ENCODE data around the gene RAB11FIP4.

RAB11FIP4 gene

DNA sequence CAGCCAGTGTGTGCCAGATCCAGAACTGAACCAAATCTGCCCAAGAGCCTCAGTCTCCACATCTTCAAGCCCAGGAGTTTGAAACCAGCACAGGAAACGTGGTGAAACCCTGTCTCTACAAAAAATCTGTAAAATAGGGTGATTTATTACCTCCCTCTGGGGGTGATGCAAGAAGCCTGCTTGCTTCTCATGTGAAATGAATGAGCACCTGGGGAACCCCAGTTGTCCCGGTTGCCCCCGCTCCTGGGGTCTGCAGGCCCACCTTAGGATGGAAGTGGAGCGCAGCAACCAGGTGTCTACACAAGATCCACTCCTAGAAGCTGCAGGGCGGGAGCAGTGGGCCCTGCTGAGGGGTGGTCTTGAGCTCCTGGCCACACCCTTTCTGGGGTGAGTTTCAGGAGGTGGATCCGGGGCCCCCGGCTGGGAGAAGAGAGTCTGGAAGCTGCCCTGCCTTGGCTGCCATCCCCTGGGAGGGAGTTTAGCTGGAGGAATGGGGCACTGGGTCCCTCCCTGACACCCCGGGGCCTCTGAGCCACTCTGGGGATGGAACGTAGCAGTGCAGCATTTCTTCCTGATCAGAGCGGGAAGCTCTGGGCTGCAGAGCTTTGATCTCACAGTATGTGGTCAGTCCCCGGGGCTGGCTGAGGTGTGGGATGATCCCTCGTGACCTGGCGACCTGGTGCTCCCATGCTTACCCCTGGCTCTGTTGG is 117.8 kb downstream of the RAB11FIP4 start:
- no peak for DNase-seq

DNA sequence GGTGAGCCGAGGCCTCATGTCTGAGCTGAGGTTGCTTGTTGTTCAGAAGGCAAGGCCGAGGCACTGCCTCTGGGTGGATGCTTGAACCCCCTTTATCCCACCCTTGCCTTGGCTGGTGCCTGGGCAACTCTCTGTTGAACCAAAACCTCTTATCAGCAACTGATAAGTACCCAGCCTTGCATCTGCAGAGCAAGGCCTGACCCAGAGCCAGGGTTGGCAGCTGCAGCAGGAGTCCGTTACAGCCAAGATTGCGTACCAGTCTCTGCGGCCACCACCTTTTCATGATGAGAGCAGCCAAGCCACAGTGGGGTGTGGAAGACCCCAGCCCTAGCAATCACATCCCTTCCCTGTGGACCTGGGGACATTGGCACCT is 118.3 kb downstream of the RAB11FIP4 start:
- no peak for DNase-seq

DNA sequence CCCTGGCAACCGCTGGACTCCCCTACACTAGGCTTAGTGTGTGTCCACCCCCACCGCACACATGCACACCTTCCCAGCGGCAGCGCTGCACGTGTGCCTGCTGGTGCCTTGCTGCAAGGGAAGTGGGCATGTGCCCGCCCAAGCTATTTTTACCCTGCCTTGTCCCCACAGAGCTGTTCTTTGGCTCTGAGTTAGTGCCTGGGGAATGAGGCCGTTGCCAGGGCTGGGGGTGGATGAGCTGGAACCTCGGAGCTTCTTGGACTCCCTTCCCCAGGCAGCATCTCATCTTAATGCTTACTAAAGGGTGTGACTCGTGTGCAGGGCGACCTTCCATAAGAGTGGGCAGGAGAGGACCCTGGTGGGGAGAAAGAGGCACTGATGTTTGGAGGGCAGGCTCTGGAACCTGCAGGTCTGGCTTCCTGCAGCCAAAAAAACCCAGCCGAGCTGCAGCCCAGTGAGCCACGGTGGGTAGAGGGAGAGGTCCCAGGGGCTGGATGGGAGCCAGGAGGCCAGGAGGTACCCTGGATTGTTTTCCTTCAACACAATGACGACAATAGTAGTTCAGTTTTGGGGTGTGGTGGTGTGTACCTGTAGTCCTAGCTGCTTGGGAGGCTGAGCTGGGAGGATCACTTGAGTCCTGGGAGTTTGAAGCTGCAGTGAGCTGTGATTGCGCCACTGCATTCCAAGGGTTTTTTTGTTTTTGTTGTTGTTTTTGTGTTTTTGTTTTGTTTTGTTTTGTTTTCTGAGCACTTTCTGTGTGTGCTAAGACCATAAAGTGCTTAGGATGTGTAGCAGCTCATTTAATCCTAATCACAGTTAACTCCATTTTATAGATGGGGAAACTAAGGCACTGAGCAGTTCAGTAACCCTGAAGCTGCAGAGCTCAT is 119.1 kb downstream of the RAB11FIP4 start:
- DNase-seq: no peak

DNA sequence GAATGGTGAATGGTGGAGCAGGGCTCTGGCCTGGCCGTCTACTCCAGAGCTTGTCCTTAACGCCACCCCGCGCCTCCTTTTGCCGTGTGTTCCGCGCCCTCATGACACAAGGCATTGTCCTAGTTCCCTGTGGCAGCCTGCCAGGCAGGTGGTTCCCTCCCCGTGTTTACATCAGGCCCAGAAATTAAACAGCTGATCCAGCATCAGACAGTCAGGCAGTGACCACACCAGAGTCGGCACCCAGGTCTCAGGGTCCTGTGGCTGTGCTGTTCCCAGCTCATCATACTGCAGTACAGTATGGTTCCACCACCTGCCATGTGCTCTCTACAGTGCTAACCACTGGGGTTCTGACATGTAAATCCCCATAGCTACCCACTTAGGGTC is 119.7 kb downstream of the RAB11FIP4 start:
- DNase-seq: no peak

DNA sequence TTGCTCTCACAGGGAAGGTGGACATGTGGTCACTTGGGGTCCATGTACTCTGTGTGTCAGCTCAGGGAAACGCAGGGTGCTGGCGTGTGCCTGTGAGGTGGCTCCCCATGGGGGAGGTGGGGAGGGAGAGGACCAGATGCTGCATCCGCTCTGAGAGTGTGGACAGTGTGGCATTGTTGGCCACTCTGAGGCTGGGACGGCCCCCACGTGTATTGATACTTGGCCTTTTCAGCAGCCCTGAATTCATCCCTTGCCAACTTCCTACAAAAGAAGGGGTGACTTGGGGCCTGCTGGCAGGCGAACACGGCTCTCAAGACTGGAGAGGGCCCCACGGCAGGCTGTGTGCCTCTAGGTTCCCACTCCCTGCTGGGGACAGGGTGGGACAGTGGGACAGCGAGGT is 120.1 kb downstream of the RAB11FIP4 start:
- DNase-seq: no peak

DNA sequence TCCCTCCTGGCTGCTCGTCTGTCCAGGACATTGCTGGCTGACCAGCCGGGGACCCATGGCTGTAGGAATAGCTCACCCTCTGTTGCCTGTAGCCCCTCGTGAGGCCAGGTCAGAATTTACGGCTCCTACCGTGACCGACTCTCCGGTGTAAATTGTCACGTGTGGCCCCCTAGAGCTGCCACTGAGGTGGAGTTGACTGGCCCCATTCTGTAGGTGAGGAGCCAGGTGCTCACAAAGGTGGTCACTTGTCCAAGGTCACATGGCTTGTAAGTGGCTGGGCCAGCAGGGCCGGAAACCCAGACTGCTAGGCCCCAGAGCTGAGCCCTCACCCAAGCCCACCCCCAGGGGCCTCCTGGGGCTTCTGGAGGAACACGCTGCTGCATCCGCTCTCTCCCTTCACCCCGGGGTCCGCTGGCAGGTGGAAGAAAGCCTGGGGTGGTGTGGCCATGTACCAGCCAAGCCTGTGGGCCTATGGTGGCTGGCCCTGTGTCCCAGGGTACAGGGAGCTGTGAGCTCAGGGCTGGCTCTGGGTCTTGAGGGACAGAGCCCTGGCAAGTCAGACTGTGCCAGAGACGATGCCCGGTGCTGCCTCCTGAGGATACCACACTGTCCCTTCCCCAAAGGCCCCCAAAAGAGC is 120.7 kb downstream of the RAB11FIP4 start:
- no peak for DNase-seq

DNA sequence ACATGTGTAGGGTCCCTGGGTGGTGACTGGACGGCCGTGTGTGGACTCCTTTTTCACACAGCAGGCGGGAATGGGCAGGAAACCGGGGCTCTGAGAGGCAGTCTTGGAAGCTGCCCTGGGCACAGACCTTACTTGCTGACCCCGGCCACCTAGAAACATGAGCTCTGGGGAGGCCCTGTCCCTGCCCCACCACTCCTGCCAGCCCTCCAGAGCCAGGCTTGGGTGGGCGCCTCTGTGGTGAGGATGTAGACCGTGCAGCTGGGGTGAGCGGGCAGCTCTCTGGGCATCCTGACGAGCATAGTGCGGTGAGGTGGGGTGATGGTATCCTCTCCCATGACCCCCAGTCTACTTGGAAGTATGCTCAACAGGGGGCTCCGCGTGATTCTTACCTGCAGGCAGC is 121.3 kb downstream of the RAB11FIP4 start:
- DNase-seq: no peak

DNA sequence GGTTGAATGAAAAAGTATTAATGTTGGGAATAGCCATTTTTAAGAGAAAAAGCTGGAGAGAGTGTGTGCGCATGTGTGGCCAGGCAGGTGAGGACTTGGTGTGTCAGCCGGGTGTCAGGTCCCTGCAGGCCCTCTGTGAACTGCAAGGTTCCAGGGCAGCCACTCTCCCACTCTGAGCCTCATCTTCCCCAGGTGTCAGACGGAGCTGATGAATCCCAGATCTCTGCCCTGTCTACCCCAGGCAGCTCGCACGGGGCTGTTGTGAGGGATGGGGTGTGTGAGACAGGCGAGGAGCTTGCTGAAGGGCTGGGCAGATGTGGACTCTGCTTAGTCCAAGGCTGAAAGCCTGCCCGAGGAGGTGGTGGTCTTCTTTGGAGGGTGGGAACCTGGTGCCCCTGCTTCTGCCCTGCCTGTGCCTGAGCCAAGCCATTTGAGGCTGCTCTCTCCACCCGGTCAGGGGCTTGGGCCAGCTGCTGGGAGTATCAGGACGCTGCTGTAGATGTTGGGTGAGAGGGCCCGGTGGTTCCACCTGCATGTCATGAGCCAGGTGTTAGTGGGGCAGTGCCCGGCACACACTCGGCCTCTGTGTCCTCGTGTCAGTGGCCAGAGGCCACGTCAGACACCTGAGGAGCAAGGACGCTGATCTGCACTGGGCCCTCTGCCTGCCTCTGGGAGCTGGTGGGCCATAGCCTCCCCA is 122.4 kb downstream of the RAB11FIP4 start:
- no peak for DNase-seq

DNA sequence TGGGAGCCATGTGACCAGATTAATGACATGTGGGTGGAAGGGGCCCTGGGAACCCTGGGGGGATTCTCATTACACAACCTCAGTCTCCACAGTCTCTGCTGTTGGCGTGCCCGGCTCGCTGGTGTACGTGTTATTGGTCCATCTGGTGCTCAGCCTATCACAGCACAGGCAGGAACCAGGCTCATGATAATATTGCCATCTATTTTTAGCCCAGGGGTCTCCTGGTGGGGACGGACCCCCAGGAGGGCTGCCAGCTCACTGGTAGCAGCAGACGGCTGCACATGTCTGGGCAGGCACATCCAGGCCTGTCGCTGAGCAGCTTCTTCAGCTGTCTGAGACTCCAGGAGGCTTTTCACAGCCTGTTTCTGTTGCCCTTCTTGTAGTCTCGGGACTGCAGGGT is 123.8 kb downstream of the RAB11FIP4 start:
- DNase-seq: no peak

DNA sequence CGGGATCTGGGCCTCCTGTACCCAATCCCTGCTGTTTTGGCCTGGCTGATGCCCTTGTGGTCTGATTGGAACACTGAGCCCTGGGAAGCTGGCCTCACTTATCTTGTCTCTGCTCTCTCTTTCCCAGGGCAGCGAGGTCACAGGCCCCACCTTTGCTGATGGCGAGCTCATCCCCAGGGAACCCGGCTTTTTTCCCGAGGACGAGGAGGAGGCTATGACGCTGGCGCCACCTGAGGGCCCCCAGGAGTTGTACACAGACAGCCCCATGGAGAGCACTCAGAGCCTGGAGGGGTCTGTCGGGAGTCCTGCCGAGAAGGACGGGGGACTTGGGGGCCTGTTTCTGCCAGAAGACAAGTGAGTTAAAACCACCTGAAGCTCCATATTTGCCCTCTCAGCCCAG is 126.0 kb downstream of the RAB11FIP4 start:
- DNase-seq: no peak

DNA sequence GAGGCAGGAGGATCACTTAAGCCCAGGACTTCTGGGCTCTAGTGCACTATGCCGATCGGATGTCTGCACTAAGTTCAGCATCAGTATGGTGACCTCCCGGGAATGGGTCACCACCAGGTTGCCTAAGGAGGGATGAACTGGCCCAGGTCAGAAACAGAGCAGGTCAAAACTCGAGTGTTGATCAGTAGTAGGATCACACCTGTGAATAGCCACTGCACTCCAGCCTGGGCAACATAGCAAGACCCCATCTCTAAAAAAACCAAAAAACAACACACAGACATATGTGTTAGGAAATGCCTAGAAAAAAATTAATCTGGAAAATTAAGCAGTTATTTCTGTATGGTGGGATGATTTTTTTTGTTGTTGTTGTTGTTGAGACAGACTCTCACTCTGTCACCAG is 127.0 kb downstream of the RAB11FIP4 start:
- DNase-seq: no peak

DNA sequence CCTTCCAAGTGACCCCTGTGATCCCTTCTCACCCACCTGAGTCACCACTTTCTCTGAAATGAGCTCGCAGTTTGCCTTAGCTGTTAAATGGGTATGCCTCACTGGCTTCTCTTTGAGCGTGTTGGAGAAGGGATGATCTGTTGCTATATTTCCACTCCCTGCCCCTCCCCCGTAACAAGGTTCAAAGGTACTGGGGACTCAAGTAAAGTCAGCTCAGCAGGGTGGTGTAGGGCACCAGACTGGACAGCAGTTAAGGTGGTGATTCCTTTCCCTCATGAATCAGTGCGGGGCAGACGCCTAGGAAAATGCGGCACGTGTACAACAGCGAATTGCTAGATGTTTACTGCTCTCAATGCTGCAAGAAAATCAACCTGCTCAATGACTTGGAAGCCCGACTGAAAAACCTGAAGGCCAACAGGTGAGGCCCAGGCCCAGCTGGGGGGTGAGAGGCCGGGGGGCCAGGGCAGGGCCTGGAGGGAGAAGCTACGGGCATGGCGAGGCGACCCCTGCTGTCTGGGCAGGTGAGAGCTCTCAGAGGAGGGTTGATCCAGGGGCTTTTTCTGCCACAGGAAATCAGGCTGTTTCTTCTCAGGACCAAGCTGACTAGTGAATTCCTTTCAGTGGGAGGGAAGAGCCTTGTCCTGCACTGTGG is 130.3 kb downstream of the RAB11FIP4 start:
- DNase-seq: no peak

DNA sequence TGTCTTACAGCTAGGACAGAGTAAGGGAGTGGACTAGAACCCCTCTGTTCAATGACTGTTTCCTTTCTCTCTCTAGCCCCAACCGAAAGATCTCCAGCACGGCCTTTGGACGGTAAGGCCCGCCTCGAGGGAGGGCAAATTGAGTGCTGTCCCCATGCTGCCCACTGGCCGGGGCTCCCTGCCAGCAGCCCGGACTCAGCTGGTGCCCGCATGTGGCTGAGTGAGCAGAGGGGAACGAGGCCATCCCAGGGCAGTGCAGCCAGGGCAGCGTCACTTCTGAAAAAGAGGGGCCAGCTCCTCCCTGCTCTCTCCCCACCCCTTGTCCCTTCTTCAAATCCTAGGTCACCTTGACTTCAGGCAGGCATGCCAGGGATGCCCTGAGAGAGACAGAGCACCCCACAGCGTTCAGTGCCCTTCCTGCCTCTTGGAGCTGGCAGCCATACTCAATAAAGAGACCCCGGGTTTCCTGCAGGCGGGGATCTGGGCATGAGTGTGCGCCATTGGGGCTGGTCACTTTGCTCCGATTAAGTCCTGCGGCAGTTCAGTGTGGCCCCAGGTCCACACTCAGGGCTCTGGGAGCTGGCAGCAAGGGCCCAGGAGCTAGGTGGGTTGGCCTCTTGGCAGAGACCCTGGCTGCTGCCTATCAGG is 130.9 kb downstream of the RAB11FIP4 start:
- DNase-seq: no peak

DNA sequence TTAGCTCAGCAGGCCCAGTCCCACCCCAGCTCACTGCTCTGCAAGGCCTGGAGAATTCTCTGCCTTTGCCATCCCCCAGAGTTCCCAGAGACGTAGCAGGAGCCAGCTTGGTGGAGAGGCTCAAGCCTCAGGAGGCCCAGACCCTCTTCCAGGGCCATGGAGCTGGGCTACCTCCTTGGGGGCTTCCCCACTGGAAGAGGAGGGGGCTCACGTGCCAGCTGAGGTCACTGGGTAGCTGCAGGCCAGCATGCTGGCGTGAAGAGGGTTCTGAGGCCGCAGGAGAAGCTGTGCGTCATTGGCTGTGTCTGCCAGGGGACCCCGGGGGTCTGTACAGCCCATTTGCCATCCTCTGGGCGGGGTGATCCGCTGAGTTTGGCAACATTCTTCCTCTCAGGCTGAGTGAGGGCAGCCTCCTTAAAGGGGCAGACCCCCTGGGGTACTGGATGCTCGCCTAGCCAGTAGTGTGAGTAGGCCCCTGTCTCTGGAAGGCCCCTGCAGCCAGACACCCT is 131.6 kb downstream of the RAB11FIP4 start:
- DNase-seq: no peak

DNA sequence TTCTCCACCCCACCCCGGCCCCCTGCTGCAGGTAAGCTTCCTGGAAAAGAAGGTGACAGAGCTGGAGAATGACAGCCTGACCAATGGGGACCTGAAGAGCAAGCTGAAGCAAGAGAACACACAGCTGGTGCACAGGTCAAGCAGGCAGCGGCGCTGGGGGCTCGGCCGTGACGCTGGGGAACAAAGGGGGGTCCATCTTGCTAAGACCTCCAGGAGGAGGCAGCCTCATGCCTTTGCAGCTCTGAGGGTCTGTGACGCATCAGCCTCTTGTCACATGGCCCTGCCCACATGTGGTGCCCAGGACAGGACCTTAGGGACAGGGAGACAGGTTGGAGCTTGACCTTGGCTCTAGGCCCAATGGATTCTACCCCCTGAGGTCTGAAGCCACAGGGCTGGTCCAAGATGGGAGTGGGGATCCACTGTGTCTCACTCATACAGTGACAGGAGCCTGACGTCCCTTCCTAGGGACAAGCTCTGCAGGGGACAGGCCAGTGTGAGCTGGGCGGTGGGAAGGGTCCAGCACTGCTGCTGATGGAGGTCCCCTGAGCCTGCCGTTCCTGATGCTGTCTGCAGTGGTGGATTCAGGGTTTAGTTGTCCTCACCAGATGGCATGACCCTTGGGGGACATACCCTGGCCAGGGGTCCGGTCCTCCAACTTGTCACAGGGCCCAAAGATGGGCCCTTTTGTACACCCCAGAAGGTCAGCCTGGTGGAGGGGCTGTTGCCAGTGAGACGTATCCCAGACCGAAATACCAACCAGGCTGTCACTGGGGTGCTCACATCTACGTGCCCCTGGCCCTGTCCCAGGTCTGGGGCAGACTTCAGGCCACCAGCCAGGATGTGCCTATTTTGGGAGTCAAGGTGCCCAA is 132.6 kb downstream of the RAB11FIP4 start:
- no peak for DNase-seq

DNA sequence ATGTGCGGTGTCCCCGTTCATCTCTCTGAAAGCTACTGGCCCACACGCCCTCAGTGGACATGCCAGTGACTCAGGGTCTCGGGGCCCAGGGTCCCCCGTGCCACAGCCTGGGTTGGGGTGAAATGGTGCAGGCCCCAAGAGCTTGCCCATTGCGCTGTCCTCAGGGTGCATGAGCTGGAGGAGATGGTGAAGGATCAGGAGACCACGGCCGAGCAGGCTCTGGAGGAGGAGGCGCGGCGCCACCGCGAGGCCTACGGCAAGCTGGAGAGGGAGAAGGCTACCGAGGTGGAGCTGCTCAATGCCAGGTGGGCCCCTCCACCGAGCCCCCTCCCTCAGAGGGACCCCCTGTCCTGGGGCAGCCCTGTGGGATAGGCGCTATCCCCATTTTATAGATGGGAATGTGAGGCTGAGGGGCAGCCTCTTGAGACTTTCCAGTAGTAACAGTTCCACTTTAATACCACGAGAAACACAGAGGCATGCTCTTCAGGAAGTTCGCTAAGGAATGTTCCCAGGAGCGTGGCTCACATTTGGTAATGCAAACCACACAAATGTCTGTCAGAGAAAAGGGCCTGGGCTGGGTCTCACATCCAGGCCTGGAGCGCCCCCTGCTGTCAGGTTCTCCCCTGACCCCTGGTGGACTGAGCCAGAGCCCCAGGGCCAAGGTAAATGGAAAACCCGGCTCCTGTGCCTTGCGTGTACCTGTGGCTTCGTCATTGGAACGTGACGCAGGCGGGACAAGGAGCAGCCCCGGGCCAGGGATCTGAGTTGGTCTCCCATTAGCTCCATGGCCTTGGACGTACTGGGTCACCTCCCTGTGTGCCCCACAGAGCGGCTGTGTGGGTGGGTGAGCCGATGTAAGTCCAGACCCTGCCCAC is 133.7 kb downstream of the RAB11FIP4 start:
- DNase-seq: peak; percentile 90

DNA sequence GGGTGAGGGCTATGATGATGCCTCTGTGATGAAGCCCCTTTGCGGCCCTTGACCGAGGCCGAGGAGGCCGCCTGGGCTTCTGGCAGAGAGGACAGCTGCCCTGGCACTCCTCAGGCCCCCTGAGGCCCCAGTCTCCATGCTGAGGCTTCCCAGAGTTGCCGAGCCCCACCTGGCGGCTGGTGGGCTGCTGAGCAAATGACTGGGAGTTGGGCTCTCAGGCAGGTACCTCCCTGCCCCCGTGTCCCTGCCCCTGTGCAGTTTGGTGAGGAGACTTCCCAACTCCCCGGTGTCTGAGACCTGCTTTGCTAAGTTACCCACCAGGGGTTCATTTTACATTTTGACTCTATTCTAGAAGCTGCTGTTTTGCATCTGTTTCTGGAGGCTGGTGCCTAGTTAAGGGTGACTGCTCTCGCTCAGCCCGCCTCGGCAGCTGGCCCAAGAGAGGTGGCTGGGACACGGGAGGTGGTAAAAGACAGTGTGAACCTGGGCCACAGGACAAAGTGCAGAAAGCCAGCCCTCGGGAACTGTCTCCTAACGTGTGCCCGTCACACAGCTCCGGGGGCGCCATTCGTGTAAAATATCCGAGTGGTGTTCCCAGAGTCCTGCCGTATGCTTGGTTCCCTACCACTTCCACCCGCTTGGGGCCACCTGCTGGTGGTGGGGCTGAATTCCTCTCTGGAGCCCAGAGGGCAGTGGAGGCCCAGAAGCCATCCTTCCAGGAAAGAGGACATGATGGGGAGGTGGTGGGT is 134.5 kb downstream of the RAB11FIP4 start:
- no peak for DNase-seq

DNA sequence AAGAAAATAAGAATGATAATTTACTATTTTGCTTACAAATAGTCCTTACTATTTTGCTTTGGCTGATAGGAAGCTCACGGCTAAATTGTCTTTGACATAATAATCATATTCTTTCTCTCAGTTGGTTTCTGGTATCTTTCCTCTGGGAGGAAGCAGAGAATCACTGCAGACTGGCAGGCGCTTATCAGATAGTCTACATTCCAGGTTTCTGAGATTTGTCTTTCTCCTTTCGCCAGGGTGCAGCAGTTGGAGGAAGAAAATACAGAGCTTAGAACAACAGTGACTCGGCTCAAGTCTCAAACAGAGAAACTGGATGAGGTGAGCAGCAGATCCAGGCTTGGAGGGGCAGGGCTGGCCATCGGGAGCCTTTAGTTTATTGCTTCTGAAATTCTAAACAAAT is 136.1 kb downstream of the RAB11FIP4 start:
- DNase-seq: no peak

DNA sequence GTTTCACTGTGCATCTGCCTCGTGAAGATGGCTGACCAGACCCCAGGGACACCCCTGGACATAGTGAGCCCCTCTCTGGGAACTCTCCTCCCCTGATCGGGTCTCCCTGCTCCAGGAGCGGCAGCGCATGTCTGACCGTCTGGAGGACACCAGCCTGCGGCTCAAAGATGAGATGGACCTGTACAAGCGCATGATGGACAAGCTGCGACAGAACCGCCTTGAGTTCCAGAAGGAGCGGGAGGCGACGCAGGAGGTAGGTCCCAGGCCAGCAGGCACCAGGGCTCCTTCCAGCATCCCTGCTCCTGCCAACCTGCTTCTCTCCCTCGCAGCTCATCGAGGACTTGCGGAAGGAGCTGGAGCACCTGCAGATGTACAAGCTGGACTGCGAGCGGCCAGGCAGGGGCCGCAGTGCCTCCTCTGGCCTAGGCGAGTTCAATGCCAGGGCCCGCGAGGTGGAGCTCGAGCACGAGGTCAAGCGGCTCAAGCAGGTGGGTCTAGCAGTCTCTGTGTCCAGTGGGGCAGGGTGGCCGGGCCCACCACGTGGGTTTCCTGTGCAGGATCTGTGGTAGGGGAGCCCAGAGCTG is 136.9 kb downstream of the RAB11FIP4 start:
- no peak for DNase-seq

All from activated CD4-positive, alpha-beta T cell treated with anti-CD3 and anti-CD28 coated beads, Interleukin-2, Interleukin-6, amounts not matched to agents 100 ng/mL and 50 ng/mL, durations not matched to agents 16 hours and 8 hours (primary cell).